ENCODE measurements around the gene TOE1.
A peak's percentile ranks its signal among the peaks of the same experiment; 100 is the strongest.
"Not testable (repeated sequence)": the region's sequence is repeated elsewhere in the genome, so short reads cannot be mapped to it uniquely, and the experiment has no call there.

TOE1 gene

GRCh38 chr1:45339789-45340558, at the start of gene TOE1, which contains the start of gene MUTYH:
Gene TOE1, plus strand, starts transcription at chr1:45340170. Its CDS starts 83 bp downstream, at chr1:45340253.
Gene MUTYH, minus strand, starts transcription at chr1:45340440. Its CDS starts 5,935 bp downstream, at chr1:45334505.
- peak; percentile 90 to 92 for DNase-seq

DNA sequence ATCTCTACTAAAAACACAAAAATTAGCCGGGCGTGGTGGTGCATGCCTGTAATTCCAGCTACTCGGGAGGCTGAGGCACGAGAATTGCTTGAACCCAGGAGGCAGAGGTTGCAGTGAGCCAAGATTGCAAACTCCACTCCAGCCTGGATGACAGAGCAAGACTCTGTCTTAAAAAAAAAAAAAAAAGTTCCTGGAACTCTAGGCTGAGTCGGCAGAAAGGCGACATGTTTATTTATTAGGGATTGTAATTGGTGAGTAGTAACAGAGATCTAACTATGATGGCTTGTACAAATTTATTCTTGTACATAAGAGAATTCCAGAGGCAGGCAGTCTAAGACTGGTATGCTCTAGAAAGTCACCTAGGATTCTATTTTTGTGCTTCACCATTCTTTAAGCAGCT, 49.0 kb upstream of the TOE1 start:
- not testable (repeated sequence) for DNase-seq

GRCh38 chr1:45291716-45292115, 48.3 kb upstream of the TOE1 start:
- no peak for DNase-seq

GRCh38 chr1:45297666-45298356, 42.2 kb upstream of the TOE1 start:
- DNase-seq, result no peak

DNA sequence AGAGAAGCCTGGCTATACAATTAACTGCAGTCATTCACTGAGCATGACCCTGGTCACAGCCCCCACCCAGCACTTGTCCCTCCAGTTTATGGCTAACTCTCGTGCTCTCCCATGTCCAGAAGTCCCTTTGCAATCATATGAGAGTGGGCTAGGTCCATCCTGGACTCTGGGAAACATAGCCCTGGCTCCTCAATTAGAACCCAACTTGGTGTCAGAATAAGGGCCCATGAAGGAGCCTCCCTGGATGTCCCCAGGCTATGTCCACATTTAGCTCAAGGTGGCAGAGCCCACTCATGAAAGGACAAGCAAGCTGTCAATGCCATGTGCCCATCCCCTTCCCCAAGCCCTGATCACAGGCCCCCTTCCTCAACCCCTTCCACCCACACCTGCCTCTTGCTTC, 40.7 kb upstream of the TOE1 start:
- DNase-seq, result no peak

GRCh38 chr1:45299981-45300668, 39.8 kb upstream of the TOE1 start:
- peak; percentile 33 to 40 for DNase-seq

DNA sequence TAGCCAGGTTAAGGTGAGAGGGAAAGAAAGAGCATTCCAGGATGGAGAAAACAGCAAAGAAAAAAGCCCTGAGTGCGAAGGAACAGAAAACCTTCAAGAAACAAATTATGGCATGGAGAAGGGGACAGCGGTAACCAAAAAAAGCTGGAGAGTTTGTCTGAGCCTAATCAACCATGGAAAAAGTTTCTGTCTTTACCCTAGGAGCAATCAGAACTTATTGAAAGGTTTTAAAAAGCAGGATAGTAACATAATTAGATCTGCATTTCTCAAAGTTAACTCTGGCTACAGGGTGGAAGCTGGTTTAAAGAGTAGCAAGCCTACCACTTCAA, 39.3 kb upstream of the TOE1 start:
- no peak for DNase-seq

GRCh38 chr1:45302505-45303150, 37.3 kb upstream of the TOE1 start:
- no peak for DNase-seq

- DNase-seq, result peak; percentile 98 to 99
Measured at GRCh38 chr1:45303520-45304310, 36.3 kb upstream of the TOE1 start.

GRCh38 chr1:45304311-45305081, 35.5 kb upstream of the TOE1 start:
- no peak for DNase-seq

DNA sequence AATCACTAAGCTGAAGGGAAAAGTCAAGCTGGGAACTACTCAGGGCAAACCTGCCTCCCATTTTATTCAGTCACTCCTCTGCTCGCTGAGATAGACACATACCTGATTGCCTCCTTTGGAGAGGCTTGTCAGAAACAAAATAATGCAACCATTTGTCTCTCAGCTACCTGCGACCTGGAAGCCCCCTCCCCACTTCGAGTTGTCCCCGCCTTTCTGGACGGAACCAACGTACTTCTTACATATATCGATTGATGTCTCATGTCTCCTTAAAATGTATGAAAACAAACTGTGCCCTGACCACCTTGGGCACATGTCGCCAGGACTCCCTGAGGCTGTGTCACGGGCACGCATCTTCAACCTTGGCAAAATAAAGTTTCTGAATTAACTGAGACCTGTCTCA, 34.7 kb upstream of the TOE1 start:
- no peak for DNase-seq

GRCh38 chr1:45306319-45306718, 33.7 kb upstream of the TOE1 start:
- DNase-seq, result no peak

GRCh38 chr1:45306905-45307304, 33.1 kb upstream of the TOE1 start:
- no peak for DNase-seq

GRCh38 chr1:45314266-45314665, 25.7 kb upstream of the TOE1 start:
- no peak for DNase-seq

DNA sequence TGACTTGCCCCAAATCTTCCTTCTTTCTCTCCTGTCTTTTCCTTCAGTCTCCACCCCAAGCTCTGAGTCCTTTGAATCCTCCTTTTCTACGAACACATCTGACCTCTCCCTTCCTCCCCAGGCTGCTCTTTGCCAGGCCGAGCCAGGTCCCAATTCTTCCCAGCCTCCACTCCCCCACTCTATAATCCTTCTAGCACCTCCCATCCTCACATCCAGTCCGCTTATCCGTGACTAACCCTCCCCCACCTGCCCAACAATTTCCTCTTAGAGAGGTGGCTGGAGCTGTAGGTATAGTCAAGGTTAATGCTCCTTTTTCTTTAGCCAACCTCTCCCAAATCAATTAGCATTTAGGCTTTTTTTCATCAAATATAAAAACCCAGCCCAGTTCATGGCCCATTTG, 22.8 kb upstream of the TOE1 start:
- DNase-seq, result no peak

GRCh38 chr1:45319761-45320160, 20.2 kb upstream of the TOE1 start:
- no peak for DNase-seq

DNA sequence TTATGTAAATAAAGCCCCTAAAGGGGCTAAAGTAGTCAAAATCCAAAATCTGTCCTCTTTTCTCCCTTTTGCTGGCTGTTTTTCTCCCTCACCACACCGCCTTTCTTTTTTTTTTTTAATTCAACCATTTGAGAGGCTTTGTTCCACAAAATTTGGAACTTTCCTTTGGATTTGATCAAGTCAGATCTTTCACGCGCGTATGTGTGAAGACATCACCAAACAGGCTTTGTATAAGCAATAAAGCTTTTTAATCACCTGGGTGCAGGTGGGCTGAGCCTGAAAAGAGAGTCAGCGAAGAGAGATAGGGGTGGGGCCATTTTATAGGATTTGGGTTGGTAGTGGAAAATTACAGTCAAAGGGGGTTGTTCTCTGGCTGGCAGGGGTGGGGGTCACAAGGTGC, 18.5 kb upstream of the TOE1 start:
- no peak for DNase-seq

GRCh38 chr1:45322486-45323040, 17.4 kb upstream of the TOE1 start:
- DNase-seq, result no peak

DNA sequence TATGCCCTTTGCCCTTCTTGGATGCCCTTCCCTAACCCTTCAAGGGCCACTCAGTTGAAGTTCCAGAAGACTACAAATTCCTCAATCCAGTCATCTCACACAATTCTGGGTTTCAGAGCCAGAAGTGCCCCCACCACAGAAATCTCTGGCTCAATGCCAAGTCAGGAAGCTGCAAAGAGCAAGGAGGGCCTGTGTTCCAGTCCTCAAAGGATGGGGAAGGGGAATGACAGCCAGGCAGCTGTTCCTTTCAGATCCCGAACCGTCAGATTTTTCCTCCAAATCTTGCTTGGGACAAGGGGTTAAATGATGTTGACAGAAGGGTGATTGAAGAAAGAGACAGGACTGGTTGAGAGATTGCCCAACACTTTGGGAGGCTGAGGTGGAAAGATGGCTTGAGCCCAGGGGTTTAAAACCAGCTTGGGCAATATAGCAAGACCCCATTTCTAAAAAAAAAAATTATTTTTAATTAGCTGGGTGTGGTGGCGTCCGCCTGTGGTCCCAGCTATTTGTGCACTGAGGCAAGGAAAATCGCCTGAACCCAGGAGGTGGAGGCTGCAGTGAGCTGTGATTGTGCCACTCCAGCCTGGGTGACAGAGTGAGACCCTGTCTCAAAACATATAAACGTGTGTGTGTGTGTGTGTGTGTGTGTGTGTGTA, 14.0 kb upstream of the TOE1 start:
- no peak for DNase-seq

Measured in activated CD4-positive, alpha-beta T cell treated with anti-CD3 and anti-CD28 coated beads for 4 hours (primary cell).